ENCODE data around the gene INSM2. TPM values are rescaled to one million over a fixed set of nuclear protein-coding genes. Genes with fewer than 3 reads are reported as not detected.

The INSM2 gene
- total and polyA plus RNA-seq, 2 of the 13 experiments (the other 11 are each of a cell fraction or from before 2014, with no cell fraction given) = not detected

DNA sequence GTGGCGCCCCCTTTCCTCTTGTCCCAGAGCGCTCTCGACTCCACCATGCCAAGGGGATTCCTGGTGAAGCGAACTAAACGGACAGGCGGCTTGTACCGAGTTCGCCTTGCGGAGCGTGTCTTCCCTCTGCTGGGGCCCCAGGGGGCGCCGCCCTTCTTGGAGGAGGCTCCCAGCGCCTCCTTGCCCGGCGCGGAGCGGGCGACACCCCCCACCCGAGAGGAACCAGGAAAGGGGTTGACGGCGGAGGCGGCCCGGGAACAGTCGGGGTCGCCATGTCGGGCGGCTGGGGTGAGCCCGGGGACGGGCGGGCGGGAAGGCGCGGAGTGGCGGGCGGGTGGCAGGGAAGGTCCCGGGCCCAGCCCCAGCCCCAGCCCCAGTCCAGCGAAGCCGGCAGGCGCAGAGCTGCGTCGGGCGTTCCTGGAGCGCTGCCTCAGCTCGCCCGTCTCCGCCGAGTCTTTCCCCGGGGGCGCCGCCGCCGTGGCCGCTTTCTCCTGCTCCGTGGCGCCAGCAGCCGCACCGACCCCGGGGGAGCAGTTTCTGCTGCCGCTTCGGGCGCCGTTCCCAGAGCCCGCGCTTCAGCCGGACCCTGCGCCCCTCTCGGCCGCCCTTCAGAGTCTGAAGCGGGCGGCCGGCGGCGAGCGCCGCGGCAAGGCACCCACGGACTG is 376 bp downstream of the INSM2 start (continued):
- TF ChIP-seq, protein P1, sequence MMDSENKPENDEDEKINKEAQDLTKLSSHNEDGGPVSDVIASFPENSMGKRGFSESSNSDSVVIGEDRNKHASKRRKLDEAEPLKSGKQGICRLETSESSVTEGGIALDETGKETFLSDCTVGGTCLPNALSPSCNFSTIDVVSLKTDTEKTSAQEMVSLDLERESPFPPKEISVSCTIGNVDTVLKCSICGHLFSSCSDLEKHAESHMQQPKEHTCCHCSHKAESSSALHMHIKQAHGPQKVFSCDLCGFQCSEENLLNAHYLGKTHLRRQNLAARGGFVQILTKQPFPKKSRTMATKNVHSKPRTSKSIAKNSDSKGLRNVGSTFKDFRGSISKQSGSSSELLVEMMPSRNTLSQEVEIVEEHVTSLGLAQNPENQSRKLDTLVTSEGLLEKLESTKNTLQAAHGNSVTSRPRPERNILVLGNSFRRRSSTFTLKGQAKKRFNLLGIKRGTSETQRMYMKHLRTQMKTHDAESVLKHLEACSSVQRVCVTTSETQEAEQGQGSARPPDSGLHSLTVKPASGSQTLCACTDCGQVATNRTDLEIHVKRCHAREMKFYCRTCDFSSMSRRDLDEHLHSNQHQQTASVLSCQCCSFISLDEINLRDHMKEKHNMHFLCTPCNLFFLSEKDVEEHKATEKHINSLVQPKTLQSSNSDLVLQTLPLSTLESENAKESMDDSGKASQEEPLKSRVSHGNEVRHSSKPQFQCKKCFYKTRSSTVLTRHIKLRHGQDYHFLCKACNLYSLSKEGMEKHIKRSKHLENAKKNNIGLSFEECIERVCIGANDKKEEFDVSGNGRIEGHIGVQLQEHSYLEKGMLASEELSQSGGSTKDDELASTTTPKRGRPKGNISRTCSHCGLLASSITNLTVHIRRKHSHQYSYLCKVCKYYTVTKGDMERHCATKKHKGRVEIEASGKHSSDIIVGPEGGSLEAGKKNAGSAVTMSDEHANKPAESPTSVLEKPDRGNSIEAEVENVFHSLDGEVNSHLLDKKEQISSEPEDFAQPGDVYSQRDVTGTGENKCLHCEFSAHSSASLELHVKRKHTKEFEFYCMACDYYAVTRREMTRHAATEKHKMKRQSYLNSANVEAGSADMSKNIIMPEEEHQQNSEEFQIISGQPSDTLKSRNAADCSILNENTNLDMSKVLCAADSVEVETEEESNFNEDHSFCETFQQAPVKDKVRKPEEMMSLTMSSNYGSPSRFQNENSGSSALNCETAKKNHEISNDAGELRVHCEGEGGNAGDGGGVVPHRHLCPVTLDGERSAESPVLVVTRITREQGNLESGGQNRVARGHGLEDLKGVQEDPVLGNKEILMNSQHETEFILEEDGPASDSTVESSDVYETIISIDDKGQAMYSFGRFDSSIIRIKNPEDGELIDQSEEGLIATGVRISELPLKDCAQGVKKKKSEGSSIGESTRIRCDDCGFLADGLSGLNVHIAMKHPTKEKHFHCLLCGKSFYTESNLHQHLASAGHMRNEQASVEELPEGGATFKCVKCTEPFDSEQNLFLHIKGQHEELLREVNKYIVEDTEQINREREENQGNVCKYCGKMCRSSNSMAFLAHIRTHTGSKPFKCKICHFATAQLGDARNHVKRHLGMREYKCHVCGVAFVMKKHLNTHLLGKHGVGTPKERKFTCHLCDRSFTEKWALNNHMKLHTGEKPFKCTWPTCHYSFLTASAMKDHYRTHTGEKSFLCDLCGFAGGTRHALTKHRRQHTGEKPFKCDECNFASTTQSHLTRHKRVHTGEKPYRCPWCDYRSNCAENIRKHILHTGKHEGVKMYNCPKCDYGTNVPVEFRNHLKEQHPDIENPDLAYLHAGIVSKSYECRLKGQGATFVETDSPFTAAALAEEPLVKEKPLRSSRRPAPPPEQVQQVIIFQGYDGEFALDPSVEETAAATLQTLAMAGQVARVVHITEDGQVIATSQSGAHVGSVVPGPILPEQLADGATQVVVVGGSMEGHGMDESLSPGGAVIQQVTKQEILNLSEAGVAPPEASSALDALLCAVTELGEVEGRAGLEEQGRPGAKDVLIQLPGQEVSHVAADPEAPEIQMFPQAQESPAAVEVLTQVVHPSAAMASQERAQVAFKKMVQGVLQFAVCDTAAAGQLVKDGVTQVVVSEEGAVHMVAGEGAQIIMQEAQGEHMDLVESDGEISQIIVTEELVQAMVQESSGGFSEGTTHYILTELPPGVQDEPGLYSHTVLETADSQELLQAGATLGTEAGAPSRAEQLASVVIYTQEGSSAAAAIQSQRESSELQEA (CRISPR knock-in tag; IDR thresholded peaks at IDR 0.05; ENCODE audit: not compliant biosample characterization) = no peak
- TF ChIP-seq, protein P2, sequence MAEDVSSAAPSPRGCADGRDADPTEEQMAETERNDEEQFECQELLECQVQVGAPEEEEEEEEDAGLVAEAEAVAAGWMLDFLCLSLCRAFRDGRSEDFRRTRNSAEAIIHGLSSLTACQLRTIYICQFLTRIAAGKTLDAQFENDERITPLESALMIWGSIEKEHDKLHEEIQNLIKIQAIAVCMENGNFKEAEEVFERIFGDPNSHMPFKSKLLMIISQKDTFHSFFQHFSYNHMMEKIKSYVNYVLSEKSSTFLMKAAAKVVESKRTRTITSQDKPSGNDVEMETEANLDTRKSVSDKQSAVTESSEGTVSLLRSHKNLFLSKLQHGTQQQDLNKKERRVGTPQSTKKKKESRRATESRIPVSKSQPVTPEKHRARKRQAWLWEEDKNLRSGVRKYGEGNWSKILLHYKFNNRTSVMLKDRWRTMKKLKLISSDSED (CRISPR knock-in tag; IDR thresholded peaks at IDR 0.05) = peak; percentile 47; the same call in 1 of the 2 replicates
- 0 out of 2 replicates have a peak, but pooled peaks have one; percentile 3 for TF ChIP-seq MYC (CRISPR knock-in tag; IDR thresholded peaks at IDR 0.05; ENCODE audit: borderline replicate concordance)
- TF ChIP-seq ZNF343 (CRISPR knock-in tag; IDR thresholded peaks at IDR 0.05) = 0 out of 2 replicates have a peak, but pooled peaks have one; percentile 64
- TF ChIP-seq ZNF577 (CRISPR knock-in tag; IDR thresholded peaks at IDR 0.05; ENCODE audit: borderline replicate concordance, low read depth) = no peak
- TF ChIP-seq, protein P3, sequence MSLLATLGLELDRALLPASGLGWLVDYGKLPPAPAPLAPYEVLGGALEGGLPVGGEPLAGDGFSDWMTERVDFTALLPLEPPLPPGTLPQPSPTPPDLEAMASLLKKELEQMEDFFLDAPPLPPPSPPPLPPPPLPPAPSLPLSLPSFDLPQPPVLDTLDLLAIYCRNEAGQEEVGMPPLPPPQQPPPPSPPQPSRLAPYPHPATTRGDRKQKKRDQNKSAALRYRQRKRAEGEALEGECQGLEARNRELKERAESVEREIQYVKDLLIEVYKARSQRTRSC (CRISPR knock-in tag; IDR thresholded peaks at IDR 0.05; ENCODE audit: low read depth) = 0 out of 2 replicates have a peak, but pooled peaks have one; percentile 84
- TF ChIP-seq ZBTB7A (CRISPR knock-in tag; IDR thresholded peaks at IDR 0.05) = no peak
- TF ChIP-seq, protein P4, sequence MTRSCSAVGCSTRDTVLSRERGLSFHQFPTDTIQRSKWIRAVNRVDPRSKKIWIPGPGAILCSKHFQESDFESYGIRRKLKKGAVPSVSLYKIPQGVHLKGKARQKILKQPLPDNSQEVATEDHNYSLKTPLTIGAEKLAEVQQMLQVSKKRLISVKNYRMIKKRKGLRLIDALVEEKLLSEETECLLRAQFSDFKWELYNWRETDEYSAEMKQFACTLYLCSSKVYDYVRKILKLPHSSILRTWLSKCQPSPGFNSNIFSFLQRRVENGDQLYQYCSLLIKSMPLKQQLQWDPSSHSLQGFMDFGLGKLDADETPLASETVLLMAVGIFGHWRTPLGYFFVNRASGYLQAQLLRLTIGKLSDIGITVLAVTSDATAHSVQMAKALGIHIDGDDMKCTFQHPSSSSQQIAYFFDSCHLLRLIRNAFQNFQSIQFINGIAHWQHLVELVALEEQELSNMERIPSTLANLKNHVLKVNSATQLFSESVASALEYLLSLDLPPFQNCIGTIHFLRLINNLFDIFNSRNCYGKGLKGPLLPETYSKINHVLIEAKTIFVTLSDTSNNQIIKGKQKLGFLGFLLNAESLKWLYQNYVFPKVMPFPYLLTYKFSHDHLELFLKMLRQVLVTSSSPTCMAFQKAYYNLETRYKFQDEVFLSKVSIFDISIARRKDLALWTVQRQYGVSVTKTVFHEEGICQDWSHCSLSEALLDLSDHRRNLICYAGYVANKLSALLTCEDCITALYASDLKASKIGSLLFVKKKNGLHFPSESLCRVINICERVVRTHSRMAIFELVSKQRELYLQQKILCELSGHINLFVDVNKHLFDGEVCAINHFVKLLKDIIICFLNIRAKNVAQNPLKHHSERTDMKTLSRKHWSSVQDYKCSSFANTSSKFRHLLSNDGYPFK (CRISPR knock-in tag; IDR thresholded peaks at IDR 0.05; ENCODE audit: borderline replicate concordance) = no peak
- no peak for TF ChIP-seq ZFP36L1 (CRISPR knock-in tag; IDR thresholded peaks at IDR 0.05)
- peak; percentile 67; the same call in 1 of the 2 replicates for TF ChIP-seq PAWR (CRISPR knock-in tag; IDR thresholded peaks at IDR 0.05; ENCODE audit: borderline replicate concordance)
- TF ChIP-seq MIER2 (CRISPR knock-in tag; IDR thresholded peaks at IDR 0.05) = peak; percentile 69
- TF ChIP-seq ZSCAN21 (CRISPR knock-in tag; IDR thresholded peaks at IDR 0.05; ENCODE audit: borderline replicate concordance) = peak; percentile 4; the same call in 1 of the 2 replicates
- TF ChIP-seq, protein P5, sequence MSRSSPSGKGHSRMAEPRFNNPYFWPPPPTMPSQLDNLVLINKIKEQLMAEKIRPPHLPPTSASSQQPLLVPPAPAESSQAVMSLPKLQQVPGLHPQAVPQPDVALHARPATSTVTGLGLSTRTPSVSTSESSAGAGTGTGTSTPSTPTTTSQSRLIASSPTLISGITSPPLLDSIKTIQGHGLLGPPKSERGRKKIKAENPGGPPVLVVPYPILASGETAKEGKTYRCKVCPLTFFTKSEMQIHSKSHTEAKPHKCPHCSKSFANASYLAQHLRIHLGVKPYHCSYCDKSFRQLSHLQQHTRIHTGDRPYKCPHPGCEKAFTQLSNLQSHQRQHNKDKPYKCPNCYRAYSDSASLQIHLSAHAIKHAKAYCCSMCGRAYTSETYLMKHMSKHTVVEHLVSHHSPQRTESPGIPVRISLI (CRISPR knock-in tag; IDR thresholded peaks at IDR 0.05; ENCODE audit: borderline replicate concordance) = peak; percentile 6; the same call in 1 of the 2 replicates

All from HepG2 (cell line).